HT1080 (cell line): ENCODE results near the gene WFDC1. TPM values are rescaled to one million over a fixed set of nuclear protein-coding genes. Genes with fewer than 3 reads are reported as not detected.

Experiments
- DNase-seq: peaks from one replicate; pipeline ENCODE4 v3.0.0-alpha.2; 2015; ENCODE audit warnings: low read depth
- total RNA-seq: library from RNA; depleted of rRNA; stranded (reverse); fragments of >200 nt; shearing (Covaris generic); gene quantifications from 2 replicates; pipeline ENCODE4 v1.2.3, GENCODE V29; 2014

Gene WFDC1
- total RNA-seq, 1 experiment from 2014 or later: 0.37 TPM

GRCh38 chr16:84349862-84350684, 55.4 kb downstream of the WFDC1 start:
- DNase-seq: no peak

- no peak for DNase-seq
These were observed 56.2 kb downstream of the WFDC1 start for GRCh38 chr16:84350685-84351400.

- DNase-seq: no peak
These were observed 57.0 kb downstream of the WFDC1 start for GRCh38 chr16:84351630-84352029.

GRCh38 chr16:84354306-84354705, 59.6 kb downstream of the WFDC1 start:
- DNase-seq: no peak

- DNase-seq: no peak
These were observed 60.5 kb downstream of the WFDC1 start for GRCh38 chr16:84355149-84355548.

- no peak for DNase-seq
These were observed 61.5 kb downstream of the WFDC1 start for GRCh38 chr16:84356176-84356575.

GRCh38 chr16:84356591-84357116, 62.0 kb downstream of the WFDC1 start:
- DNase-seq: no peak

- DNase-seq: peak; percentile 84
These were observed 62.5 kb downstream of the WFDC1 start for GRCh38 chr16:84357191-84357651.

- DNase-seq: no peak
These were observed 64.1 kb downstream of the WFDC1 start for GRCh38 chr16:84358601-84359295.

GRCh38 chr16:84359326-84359725, 64.6 kb downstream of the WFDC1 start:
- no peak for DNase-seq

- peak; percentile 83 for DNase-seq
These were observed 65.5 kb downstream of the WFDC1 start for GRCh38 chr16:84360170-84360569.

- no peak for DNase-seq
These were observed 66.1 kb downstream of the WFDC1 start for GRCh38 chr16:84360748-84361147.

- no peak for DNase-seq
These were observed 66.9 kb downstream of the WFDC1 start for GRCh38 chr16:84361546-84361945.

- DNase-seq: no peak
These were observed 67.8 kb downstream of the WFDC1 start for GRCh38 chr16:84362471-84362941.

- no peak for DNase-seq
These were observed 71.5 kb downstream of the WFDC1 start for GRCh38 chr16:84366208-84366607.

GRCh38 chr16:84367297-84367680, 72.6 kb downstream of the WFDC1 start:
- DNase-seq: no peak

- no peak for DNase-seq
These were observed 73.2 kb downstream of the WFDC1 start for GRCh38 chr16:84367750-84368307.

GRCh38 chr16:84368308-84368996, 73.8 kb downstream of the WFDC1 start, which contains the start of gene ATP2C2:
Gene ATP2C2 (plus strand): TSS chr16:84368538. CDS start chr16:84368616, 78 bp downstream.
- DNase-seq: no peak

GRCh38 chr16:84369105-84369504, 74.4 kb downstream of the WFDC1 start:
- no peak for DNase-seq

GRCh38 chr16:84369938-84370627, 75.4 kb downstream of the WFDC1 start:
- no peak for DNase-seq
